ENCODE results near the gene RYR3.
A peak's percentile ranks its signal among the peaks of the same experiment; 100 is the strongest.

The RYR3 gene

DNA sequence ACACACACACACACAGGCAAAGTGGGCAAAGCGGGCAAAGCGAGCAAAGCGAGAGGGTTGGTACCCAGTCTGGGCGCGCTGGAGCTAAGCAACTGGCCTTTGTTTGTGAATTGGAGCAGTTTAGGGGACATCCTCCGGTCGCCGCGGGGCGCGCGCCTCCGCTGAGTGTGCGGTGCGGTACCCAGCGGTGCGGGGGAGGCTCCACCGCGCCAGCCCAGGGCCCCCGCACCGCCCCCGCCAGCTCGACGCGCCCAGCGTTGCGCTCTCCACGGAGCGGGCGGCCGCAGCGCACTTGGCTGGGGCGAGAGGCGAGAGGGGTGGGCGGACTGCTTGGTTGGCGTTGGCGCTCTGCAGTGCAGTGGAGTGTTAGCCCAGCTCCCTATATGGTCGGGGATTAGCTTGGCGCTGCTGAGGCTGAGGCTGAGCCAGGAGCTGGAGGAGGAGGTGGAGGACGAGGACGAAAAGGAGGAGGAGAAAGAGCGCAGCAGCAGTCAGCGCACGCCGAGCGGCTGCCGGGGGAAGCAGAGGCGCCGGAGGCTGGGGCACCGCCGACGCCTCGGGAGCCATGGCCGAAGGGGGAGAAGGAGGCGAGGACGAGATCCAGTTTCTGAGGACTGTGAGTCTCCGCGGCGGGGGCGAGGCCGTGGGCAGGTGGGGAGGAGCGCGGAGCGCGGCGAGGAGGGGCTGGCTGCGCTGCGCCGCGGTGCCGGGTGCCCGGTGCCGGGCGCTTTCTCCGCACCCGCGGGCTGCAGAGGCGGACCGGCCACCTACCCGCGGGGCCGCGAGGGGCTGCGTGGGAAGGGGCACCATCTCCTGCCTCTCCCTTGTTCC is at the start of gene RYR3:
RYR3 (plus strand) TSS at position 487 of the 831 bp plus-strand sequence; CDS start at position 566, 79 bp downstream.
- no peaks in the 10 kb centered on the region for H3K36me3 Mint-ChIP-seq (ENCODE audit: insufficient read depth)
- no peak within 1 kb of the TSS for H3K27ac Mint-ChIP-seq (ENCODE audit: low read depth)
- H3K27me3 Mint-ChIP-seq, result peaks cover 64% of the 10 kb centered on the region
- H3K4me3 Mint-ChIP-seq, result peak within 1 kb of the TSS; percentile 33
- DNase-seq (ENCODE audit: low spot score in 2 of 2) (no peak), ATAC-seq (replicated peaks; ENCODE audit: extremely low read depth, poor library complexity, severe bottlenecking) (no peak)
- no peaks in the 10 kb centered on the region for H3K4me1 Mint-ChIP-seq
- H3K9me3 Mint-ChIP-seq, result no peaks in the 10 kb centered on the region

DNA sequence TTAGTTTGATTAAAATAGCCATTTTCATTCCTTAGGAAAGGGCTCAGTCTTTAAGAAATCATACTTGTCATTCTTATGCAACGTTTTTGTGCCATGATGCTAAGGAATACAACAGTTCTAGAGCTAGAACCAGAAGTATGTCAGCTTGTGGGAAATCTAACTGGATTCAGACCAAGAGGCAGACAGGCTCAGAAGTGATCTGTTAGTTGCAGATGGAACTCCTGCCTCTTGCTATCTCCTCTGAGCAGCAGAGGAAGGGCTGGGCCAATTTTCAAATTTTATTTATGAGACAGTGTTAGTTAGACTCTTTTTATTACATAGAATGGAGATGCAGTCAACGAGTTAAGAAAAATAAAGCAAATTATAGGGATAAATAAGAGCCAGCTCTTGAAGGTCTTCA is 48.5 kb upstream of the RYR3 start:
- no peak overlapping the region for H3K27ac Mint-ChIP-seq (ENCODE audit: low read depth)
- DNase-seq (ENCODE audit: low spot score in 2 of 2) (no peak), ATAC-seq (replicated peaks; ENCODE audit: extremely low read depth, poor library complexity, severe bottlenecking) (no peak)
- no peaks in the 10 kb centered on the region for H3K4me1 Mint-ChIP-seq
- no peak overlapping the region for H3K4me3 Mint-ChIP-seq
- H3K36me3 Mint-ChIP-seq (ENCODE audit: insufficient read depth), result no peaks in the 10 kb centered on the region
- H3K9me3 Mint-ChIP-seq, result no peaks in the 10 kb centered on the region
- no peaks in the 10 kb centered on the region for H3K27me3 Mint-ChIP-seq

DNA sequence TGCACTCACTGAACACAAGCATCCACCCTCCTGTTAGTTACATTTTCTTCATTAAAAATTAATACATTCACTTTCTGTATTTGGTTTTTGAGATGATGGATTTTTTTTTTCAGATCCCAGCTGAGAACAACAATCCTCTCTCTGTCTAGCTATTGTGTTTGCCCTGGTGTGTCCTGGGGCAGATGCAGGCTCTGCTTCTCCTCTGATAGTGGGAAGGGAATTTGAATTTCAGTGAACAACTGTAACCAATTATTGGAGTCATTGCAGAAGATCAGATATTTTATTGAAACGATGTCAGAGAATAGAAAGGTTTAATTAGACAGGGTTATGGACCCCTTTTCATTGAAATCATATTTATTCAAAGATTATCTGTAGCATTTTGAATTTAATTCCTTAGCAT is 33.1 kb upstream of the RYR3 start:
- Mint-ChIP-seq H3K4me1 (no peaks in the 10 kb centered on the region), H3K27ac (ENCODE audit: low read depth) (no peak overlapping the region), H3K4me3 (no peak overlapping the region), H3K9me3 (peaks cover 5% of the 10 kb centered on the region), H3K27me3 (peaks cover 33% of the 10 kb centered on the region), H3K36me3 (ENCODE audit: insufficient read depth) (no peaks in the 10 kb centered on the region)
- no peak for ATAC-seq (replicated peaks; ENCODE audit: extremely low read depth, poor library complexity, severe bottlenecking)
- no peak for DNase-seq (ENCODE audit: low spot score in 2 of 2)

DNA sequence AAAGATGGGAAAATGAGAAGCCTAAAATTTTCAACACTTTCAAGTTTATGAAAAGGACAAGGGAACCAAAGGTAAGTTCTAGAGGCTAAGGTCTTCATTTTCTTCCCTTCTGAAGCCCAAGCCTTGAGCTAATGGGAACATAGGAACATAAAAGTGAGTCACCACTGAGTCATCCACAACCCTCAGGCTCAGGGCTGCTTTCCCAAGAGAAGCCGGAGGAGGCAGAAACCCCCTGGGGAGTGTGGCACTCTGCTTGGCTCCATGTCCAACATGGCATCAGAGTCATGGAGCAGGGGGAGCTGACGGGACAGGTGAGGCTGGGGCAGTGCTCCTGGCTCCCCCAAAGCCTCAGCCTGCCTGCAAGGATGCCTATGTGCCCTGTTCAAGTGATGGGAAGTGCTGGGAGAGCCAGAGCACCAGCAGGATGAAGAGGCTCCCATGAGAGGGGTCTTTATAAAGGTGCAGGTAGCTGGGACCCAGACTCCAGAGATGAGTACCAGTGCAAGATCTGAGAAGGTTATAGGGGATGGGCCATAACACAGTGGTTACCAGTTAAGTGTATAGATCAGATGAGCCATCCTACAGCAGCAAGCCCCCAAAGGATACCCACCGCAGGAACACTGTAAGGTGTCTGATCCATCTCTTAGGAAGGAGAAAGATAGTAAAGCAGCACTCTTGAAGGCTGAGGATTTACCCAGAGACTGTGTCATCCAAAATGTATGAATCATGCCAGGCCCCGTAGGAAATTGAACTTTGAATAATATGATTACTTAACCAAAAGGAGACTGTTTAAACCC is 31.8 kb upstream of the RYR3 start:
- DNase-seq (ENCODE audit: low spot score in 2 of 2), result no peak
- H3K4me3 Mint-ChIP-seq, result no peak overlapping the region
- H3K4me1 Mint-ChIP-seq, result no peaks in the 10 kb centered on the region
- peaks cover 3% of the 10 kb centered on the region for H3K9me3 Mint-ChIP-seq
- no peaks in the 10 kb centered on the region for H3K36me3 Mint-ChIP-seq (ENCODE audit: insufficient read depth)
- ATAC-seq (replicated peaks; ENCODE audit: extremely low read depth, poor library complexity, severe bottlenecking), result no peak
- H3K27ac Mint-ChIP-seq (ENCODE audit: low read depth), result no peak overlapping the region
- H3K27me3 Mint-ChIP-seq, result peaks cover 20% of the 10 kb centered on the region

DNA sequence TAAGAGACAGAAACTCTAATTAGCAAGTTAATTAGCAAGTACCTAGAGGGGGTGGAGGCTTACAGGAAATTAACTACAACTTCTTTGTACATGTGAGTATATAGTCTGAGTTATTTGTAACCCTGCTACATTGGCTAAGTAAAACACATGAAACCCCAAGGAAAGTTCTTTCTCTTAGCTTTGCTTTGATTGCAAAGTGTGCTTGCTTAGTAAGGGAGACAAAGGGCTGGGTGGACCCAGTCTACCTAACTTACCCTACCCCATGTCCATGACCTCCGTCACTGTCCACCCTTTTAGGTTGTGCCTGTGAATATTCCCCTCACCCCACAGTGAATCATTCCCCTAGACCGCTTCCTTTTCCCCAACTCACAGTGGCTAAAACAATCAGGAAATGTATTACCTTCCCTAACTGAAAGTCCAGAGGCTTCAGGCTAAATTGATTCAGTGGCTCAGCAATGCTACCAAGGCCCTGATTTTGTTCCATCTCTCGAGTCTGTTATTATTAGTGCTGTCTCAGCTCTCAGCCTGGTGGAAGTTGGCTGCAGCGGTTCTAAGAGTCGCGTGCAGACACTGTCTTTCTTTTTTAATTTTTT is 31.1 kb upstream of the RYR3 start:
- no peaks in the 10 kb centered on the region for H3K36me3 Mint-ChIP-seq (ENCODE audit: insufficient read depth)
- H3K4me1 Mint-ChIP-seq, result no peaks in the 10 kb centered on the region
- no peaks in the 10 kb centered on the region for H3K9me3 Mint-ChIP-seq
- no peak for ATAC-seq (replicated peaks; ENCODE audit: extremely low read depth, poor library complexity, severe bottlenecking)
- H3K27me3 Mint-ChIP-seq, result peaks cover 15% of the 10 kb centered on the region
- no peak overlapping the region for H3K27ac Mint-ChIP-seq (ENCODE audit: low read depth)
- H3K4me3 Mint-ChIP-seq, result no peak overlapping the region
- no peak for DNase-seq (ENCODE audit: low spot score in 2 of 2)

DNA sequence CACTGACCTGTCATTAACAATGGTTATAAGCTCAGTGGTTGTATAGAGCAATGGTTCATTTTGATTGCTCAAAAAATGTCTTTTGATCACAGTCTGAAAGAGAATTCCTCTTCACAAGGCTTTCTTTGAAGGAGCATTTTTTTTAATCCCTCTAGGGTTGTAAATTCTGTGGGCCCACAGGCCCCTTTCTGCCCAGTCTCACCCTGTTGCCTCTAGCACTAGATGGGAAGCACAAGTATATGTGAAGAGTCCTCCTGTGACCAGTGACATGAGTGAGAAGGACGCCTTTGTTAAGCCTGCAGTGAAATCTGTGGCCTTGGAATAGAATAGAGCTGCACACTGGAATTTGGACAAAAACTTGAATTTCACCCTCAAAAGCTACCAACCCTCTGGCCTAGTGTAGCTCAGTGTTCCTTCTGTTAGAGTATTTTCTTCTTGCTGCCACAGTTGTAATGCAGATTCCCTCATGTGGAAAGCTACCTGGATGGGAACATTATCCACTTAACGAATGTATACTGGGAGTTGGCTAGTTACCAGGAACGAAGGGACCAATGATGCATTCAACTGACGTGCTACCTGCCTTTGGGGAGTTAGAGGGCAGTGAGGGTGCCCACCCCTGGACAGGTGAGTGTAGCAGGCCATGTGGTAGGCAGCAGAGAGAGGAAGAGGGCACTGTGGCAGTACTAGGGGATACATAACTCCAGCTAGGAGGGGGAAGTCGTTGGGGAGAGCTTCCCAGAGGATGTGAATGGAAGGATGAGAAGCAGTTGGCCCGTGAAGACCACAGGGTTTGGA is 28.3 kb upstream of the RYR3 start:
- Mint-ChIP-seq H3K4me1 (no peaks in the 10 kb centered on the region), H3K4me3 (no peak overlapping the region), H3K9me3 (no peaks in the 10 kb centered on the region), H3K27me3 (peaks cover 5% of the 10 kb centered on the region), H3K27ac (ENCODE audit: low read depth) (peak overlapping the region; percentile 54), H3K36me3 (ENCODE audit: insufficient read depth) (no peaks in the 10 kb centered on the region)
- DNase-seq (ENCODE audit: low spot score in 2 of 2), result no peak
- no peak for ATAC-seq (replicated peaks; ENCODE audit: extremely low read depth, poor library complexity, severe bottlenecking)

DNA sequence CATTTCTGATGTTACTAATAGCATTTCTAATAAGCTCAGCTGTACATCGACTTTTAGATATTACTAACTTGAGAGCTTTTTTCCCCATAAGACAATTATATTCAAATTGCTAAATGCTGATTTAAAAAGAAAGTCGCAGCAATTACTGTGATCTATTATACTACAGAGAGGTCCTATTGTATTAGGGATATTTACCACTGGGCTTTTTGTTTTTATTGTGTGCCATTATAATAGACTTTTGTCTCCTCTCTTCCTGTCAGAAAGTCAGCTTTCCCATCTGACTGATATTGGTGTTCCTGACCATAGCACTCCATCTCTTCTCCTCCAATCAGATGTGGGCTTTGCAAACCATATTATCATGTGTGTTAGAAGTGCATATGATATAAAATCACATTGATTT is 27.2 kb upstream of the RYR3 start:
- H3K9me3 Mint-ChIP-seq, result no peaks in the 10 kb centered on the region
- H3K4me3 Mint-ChIP-seq, result no peak overlapping the region
- ATAC-seq (replicated peaks; ENCODE audit: extremely low read depth, poor library complexity, severe bottlenecking) (no peak), DNase-seq (ENCODE audit: low spot score in 2 of 2) (no peak)
- no peaks in the 10 kb centered on the region for H3K27me3 Mint-ChIP-seq
- H3K4me1 Mint-ChIP-seq, result no peaks in the 10 kb centered on the region
- no peak overlapping the region for H3K27ac Mint-ChIP-seq (ENCODE audit: low read depth)
- no peaks in the 10 kb centered on the region for H3K36me3 Mint-ChIP-seq (ENCODE audit: insufficient read depth)

DNA sequence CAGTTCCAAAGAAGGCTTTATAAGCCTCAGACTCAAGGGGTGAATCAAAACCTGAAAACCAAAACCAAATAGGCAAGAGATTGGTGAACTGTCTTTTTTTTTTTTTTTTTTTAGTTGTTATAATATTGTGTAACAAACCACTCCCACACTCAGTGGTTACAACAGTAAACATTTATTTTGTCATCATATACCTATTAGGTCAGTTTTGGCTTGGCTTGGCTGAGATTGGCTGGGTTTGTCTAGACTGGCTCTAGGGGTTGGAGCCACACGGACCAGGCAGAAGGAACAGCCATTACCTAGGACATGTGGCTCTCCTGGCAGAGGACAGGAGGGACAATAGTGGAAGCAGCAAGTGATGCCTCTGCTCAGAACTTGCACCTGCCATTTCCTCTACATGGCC is 26.4 kb upstream of the RYR3 start:
- no peak overlapping the region for H3K4me3 Mint-ChIP-seq
- no peaks in the 10 kb centered on the region for H3K4me1 Mint-ChIP-seq
- H3K9me3 Mint-ChIP-seq, result no peaks in the 10 kb centered on the region
- H3K27me3 Mint-ChIP-seq, result no peaks in the 10 kb centered on the region
- H3K36me3 Mint-ChIP-seq (ENCODE audit: insufficient read depth), result no peaks in the 10 kb centered on the region
- no peak for ATAC-seq (replicated peaks; ENCODE audit: extremely low read depth, poor library complexity, severe bottlenecking)
- DNase-seq (ENCODE audit: low spot score in 2 of 2), result no peak
- no peak overlapping the region for H3K27ac Mint-ChIP-seq (ENCODE audit: low read depth)

DNA sequence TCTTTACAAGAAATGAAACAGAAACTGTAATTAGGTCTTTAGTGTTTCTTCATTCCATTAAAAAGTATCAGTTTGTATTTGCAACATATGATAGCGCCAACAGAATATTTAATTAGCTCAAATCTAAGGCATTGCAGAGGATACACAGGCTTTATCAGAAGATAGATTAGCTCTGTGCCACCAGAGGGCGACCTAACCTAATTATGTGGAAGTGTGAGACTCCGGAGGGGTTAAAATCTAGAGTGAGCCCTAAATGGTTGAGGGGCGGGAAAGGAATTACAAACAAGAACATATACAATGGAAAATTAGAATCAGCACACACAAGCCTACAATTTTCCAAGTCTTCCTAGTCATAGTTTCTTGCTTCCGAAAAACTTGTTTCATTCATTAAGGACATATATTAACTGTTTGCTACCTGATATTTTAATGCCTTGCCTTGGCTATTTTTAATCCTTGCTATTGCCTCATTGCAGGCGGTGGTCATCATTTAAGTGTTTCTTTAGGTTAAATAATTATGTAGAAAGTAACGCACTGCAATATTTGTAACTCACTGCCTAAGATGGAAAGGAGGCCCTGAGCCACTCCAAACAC is 18.0 kb upstream of the RYR3 start:
- no peaks in the 10 kb centered on the region for H3K27me3 Mint-ChIP-seq
- no peaks in the 10 kb centered on the region for H3K36me3 Mint-ChIP-seq (ENCODE audit: insufficient read depth)
- no peaks in the 10 kb centered on the region for H3K9me3 Mint-ChIP-seq
- H3K4me3 Mint-ChIP-seq, result no peak overlapping the region
- ATAC-seq (replicated peaks; ENCODE audit: extremely low read depth, poor library complexity, severe bottlenecking) (no peak), DNase-seq (ENCODE audit: low spot score in 2 of 2) (no peak)
- no peaks in the 10 kb centered on the region for H3K4me1 Mint-ChIP-seq
- H3K27ac Mint-ChIP-seq (ENCODE audit: low read depth), result no peak overlapping the region

DNA sequence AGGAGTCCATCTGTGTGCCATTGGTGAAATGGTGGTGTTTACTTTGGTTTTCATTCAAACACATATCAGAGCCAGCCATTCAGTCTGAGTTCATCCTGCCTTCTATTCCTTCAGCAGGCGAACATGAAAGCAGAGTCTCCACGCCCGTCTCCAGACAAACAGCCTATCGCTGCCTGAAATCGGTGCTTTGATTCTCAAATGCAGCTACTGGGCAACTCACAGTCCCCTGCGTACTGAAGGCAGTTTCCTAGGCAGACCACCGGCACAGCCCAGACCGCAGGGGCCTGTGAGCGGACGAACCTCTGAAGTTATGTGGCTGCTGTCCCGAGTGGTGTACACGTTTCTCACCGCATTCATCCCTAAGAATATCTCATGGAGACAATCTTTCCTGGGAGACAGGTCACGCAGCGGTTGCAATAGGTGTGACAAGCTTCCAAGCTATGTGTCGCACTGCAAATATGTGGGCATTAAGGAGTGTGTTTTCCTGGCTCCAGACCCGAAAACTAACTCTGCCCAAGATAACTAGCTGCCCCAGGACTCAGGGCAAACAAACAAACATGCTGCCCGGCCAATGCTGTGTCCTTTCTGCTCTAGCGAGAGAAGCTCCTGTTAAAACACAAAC is 16.9 kb upstream of the RYR3 start:
- no peaks in the 10 kb centered on the region for H3K27me3 Mint-ChIP-seq

DNA sequence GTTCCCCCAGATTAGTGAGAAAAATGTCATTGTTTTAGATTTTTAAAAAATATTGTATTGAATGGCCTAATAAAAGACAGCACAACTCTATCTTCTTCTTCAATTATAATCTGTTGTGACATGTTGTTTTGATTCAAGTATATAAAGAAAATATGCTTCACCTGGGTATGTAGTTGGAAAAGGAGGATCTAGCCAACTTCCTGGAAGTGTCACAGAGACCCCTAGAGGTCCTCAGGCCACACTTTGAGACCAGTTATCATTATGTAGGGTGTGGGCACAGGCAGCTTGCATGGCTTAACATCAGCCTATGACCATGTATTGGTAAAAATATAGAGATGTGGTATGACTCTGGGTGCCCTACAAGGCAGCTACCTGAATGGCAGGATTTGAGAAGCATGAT is 14.7 kb upstream of the RYR3 start:
- DNase-seq (ENCODE audit: low spot score in 2 of 2), result no peak
- no peak for ATAC-seq (replicated peaks; ENCODE audit: extremely low read depth, poor library complexity, severe bottlenecking)
- H3K27ac Mint-ChIP-seq (ENCODE audit: low read depth), result no peak overlapping the region
- no peak overlapping the region for H3K4me3 Mint-ChIP-seq
- H3K4me1 Mint-ChIP-seq, result no peaks in the 10 kb centered on the region
- H3K9me3 Mint-ChIP-seq, result no peaks in the 10 kb centered on the region
- H3K36me3 Mint-ChIP-seq (ENCODE audit: insufficient read depth), result no peaks in the 10 kb centered on the region
- peaks cover 3% of the 10 kb centered on the region for H3K27me3 Mint-ChIP-seq

More for the DNA sequence above, 16.9 kb upstream of the RYR3 start:
- no peaks in the 10 kb centered on the region for H3K9me3 Mint-ChIP-seq
- DNase-seq (ENCODE audit: low spot score in 2 of 2), result no peak
- no peak overlapping the region for H3K27ac Mint-ChIP-seq (ENCODE audit: low read depth)
- no peak for ATAC-seq (replicated peaks; ENCODE audit: extremely low read depth, poor library complexity, severe bottlenecking)
- H3K4me1 Mint-ChIP-seq, result no peaks in the 10 kb centered on the region
- H3K36me3 Mint-ChIP-seq (ENCODE audit: insufficient read depth), result no peaks in the 10 kb centered on the region
- no peak overlapping the region for H3K4me3 Mint-ChIP-seq

DNA sequence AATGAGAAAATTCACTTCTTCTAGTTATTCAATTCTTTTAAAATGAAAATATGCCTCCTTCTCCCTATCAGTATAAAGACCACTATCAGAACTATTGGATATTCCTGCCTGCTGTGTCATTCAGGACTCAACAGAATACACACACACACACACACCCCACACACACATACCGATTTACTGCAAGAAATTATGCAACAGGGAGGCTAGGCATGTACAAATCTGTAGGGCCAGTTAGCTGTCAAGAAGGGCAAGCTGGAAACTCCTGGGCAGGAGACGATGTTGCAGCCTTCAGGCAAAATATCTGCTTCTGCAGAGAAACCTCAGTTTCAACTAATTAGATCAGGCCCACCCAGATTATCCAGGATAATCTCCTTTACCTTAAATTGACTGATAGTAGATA is 13.9 kb upstream of the RYR3 start:
- H3K27ac Mint-ChIP-seq (ENCODE audit: low read depth), result no peak overlapping the region
- no peak for DNase-seq (ENCODE audit: low spot score in 2 of 2)
- no peak for ATAC-seq (replicated peaks; ENCODE audit: extremely low read depth, poor library complexity, severe bottlenecking)
- H3K4me3 Mint-ChIP-seq, result no peak overlapping the region
- H3K27me3 Mint-ChIP-seq, result peaks cover 8% of the 10 kb centered on the region
- no peaks in the 10 kb centered on the region for H3K9me3 Mint-ChIP-seq
- no peaks in the 10 kb centered on the region for H3K36me3 Mint-ChIP-seq (ENCODE audit: insufficient read depth)
- H3K4me1 Mint-ChIP-seq, result no peaks in the 10 kb centered on the region

Data from central memory CD8-positive, alpha-beta T cell (primary cell).